Measurements from ENCODE around the gene LZTS3. TPM values are rescaled to one million over a fixed set of nuclear protein-coding genes. Genes with fewer than 3 reads are reported as not detected.

Gene LZTS3
- total RNA-seq, 1 experiment from 2014 or later: 4.5 TPM

GRCh38 chr20:3202965-3203314 lies 29.6 kb upstream of the LZTS3 start:
- Mint-ChIP-seq H3K27me3 (ENCODE audit: insufficient read depth, unreplicated experiment) (no peaks in the 10 kb centered on the region), H3K27ac (ENCODE audit: unreplicated experiment) (no peak overlapping the region), H3K4me3 (ENCODE audit: unreplicated experiment) (peak overlapping the region; percentile 99), H3K4me1 (ENCODE audit: low read depth, unreplicated experiment) (no peaks in the 10 kb centered on the region), H3K9me3 (ENCODE audit: unreplicated experiment) (no peaks in the 10 kb centered on the region), H3K36me3 (ENCODE audit: insufficient read depth, unreplicated experiment) (peaks cover 58% of the 10 kb centered on the region)
- no peaks in the 10 kb centered on the region for H3K4me1 ChIP-seq
- intact Hi-C loops (cut with micrococcal nuclease; ENCODE audit: unreplicated experiment): no loop called here
- ChIA-PET POLR2A (no interaction called here), CTCF (interaction anchor here (0.6 to 1.0 kb wide), 2 partner anchors 90 to 149 kb away, joined by 3 to 5 read pairs; no protein-coding TSS in a partner anchor)
- no peaks in the 10 kb centered on the region for H3K9me3 ChIP-seq
- no peaks in the 10 kb centered on the region for H3K27me3 ChIP-seq (replicated peaks; ENCODE audit: control insufficient read depth, insufficient read depth, low read length)
- TF ChIP-seq CTCF (IDR thresholded peaks at IDR 0.05; ENCODE audit: insufficient read depth in 1 of 2, low read depth in 1 of 2, low read length in 1 of 2, severe bottlenecking in 1 of 2, unreplicated experiment in 1 of 2): no peak
- BruUV-seq (replicated peaks): no TSS peak
- no peak for DNase-seq
- H3K4me3 ChIP-seq (ENCODE audit: low read depth, low read length): peak overlapping the region; percentile 85
- peaks cover 3% of the 10 kb centered on the region; the same call in 1 of the 2 replicates for H3K36me3 ChIP-seq (ENCODE audit: control insufficient read depth, insufficient read depth, low read length)

GRCh38 chr20:3199976-3200755 lies 26.8 kb upstream of the LZTS3 start:
- peaks cover 6% of the 10 kb centered on the region for H3K36me3 ChIP-seq (ENCODE audit: control insufficient read depth, insufficient read depth, low read length)
- peaks cover 80% of the 10 kb centered on the region for H3K36me3 Mint-ChIP-seq (ENCODE audit: insufficient read depth, unreplicated experiment)

DNA sequence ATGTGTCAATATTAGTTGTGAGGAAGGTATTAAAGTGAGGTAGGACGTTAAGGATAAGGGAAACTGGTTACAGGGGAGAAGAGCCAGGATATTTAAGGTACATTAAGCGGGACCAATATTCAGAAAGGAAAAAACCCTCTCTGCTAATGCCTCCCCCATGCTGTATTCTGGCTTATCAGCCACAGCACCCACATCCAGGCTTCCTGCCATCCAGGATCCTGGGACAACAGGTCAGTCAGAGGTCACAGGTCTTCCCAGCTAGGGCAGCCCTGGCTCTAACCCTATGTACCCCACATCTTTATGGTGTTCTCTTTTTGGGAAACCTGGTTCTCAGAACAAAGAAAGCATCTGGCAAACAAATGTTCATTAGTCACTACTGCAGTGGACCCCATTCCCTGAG lies 25.9 kb upstream of the LZTS3 start:
- no peak for DNase-seq
- Mint-ChIP-seq H3K27me3 (ENCODE audit: insufficient read depth, unreplicated experiment) (no peaks in the 10 kb centered on the region), H3K4me1 (ENCODE audit: low read depth, unreplicated experiment) (no peaks in the 10 kb centered on the region), H3K27ac (ENCODE audit: unreplicated experiment) (no peak overlapping the region), H3K4me3 (ENCODE audit: unreplicated experiment) (no peak overlapping the region), H3K36me3 (ENCODE audit: insufficient read depth, unreplicated experiment) (peaks cover 78% of the 10 kb centered on the region), H3K9me3 (ENCODE audit: unreplicated experiment) (no peaks in the 10 kb centered on the region)
- Histone ChIP-seq H3K9me3 (no peaks in the 10 kb centered on the region), H3K4me3 (ENCODE audit: low read depth, low read length) (no peak overlapping the region), H3K27me3 (replicated peaks; ENCODE audit: control insufficient read depth, insufficient read depth, low read length) (no peaks in the 10 kb centered on the region), H3K36me3 (ENCODE audit: control insufficient read depth, insufficient read depth, low read length) (peaks cover 6% of the 10 kb centered on the region), H3K4me1 (no peaks in the 10 kb centered on the region)
- TF ChIP-seq CTCF (IDR thresholded peaks at IDR 0.05; ENCODE audit: insufficient read depth in 1 of 2, low read depth in 1 of 2, low read length in 1 of 2, severe bottlenecking in 1 of 2, unreplicated experiment in 1 of 2): no peak
- ChIA-PET CTCF (no interaction called here), POLR2A (no interaction called here)
- intact Hi-C loops (cut with micrococcal nuclease; ENCODE audit: unreplicated experiment): no loop called here
- BruUV-seq (replicated peaks): no TSS peak

More at GRCh38 chr20:3199976-3200755, 26.8 kb upstream of the LZTS3 start:
- H3K4me1 ChIP-seq: no peaks in the 10 kb centered on the region
- ChIA-PET CTCF (no interaction called here), POLR2A (no interaction called here)
- H3K4me3 ChIP-seq (ENCODE audit: low read depth, low read length): no peak overlapping the region
- H3K4me1 Mint-ChIP-seq (ENCODE audit: low read depth, unreplicated experiment): no peaks in the 10 kb centered on the region
- H3K27me3 Mint-ChIP-seq (ENCODE audit: insufficient read depth, unreplicated experiment): no peaks in the 10 kb centered on the region
- intact Hi-C loops (cut with micrococcal nuclease; ENCODE audit: unreplicated experiment): no loop called here
- no peaks in the 10 kb centered on the region for H3K27me3 ChIP-seq (replicated peaks; ENCODE audit: control insufficient read depth, insufficient read depth, low read length)
- no peak overlapping the region for H3K4me3 Mint-ChIP-seq (ENCODE audit: unreplicated experiment)
- H3K27ac Mint-ChIP-seq (ENCODE audit: unreplicated experiment): no peak overlapping the region
- no peaks in the 10 kb centered on the region for H3K9me3 Mint-ChIP-seq (ENCODE audit: unreplicated experiment)
- no TSS peak for BruUV-seq (replicated peaks)
- H3K9me3 ChIP-seq: no peaks in the 10 kb centered on the region
- no peak for TF ChIP-seq CTCF (IDR thresholded peaks at IDR 0.05; ENCODE audit: insufficient read depth in 1 of 2, low read depth in 1 of 2, low read length in 1 of 2, severe bottlenecking in 1 of 2, unreplicated experiment in 1 of 2)
- DNase-seq: no peak
